ENCODE data around the gene TUBGCP5.

- no peak for TF ChIP-seq SP1 (IDR thresholded peaks at IDR 0.05)
- no peak for TF ChIP-seq SUZ12 (IDR thresholded peaks at IDR 0.05)
- TF ChIP-seq FOXA1 (IDR thresholded peaks at IDR 0.05): no peak
- TF ChIP-seq TARDBP (IDR thresholded peaks at IDR 0.05): no peak
- no peak for TF ChIP-seq ZNF384 (IDR thresholded peaks at IDR 0.05)
- no peak for TF ChIP-seq FOXK2 (IDR thresholded peaks at IDR 0.05)
- TF ChIP-seq ELF4 (IDR thresholded peaks at IDR 0.05): no peak
- TF ChIP-seq HDGF (IDR thresholded peaks at IDR 0.05; ENCODE audit: borderline replicate concordance): no peak
- no peak for TF ChIP-seq ARNT (IDR thresholded peaks at IDR 0.05)
- TF ChIP-seq FOXM1 (IDR thresholded peaks at IDR 0.05; ENCODE audit: borderline replicate concordance): no peak
- TF ChIP-seq BHLHE40 (IDR thresholded peaks at IDR 0.05; ENCODE audit: borderline replicate concordance): no peak
- no peak for TF ChIP-seq NFRKB (IDR thresholded peaks at IDR 0.05)
- TF ChIP-seq PKNOX1 (IDR thresholded peaks at IDR 0.05): no peak
- no peak for TF ChIP-seq CTBP1 (IDR thresholded peaks at IDR 0.05; ENCODE audit: borderline replicate concordance)
These were observed 84.4 kb downstream of the TUBGCP5 start for GRCh38 chr15:22954798-22955543.

Measured in HEK293T (cell line).